ENCODE results near the gene CRYGB.
"Not testable (repeated sequence)": the region's sequence is repeated elsewhere in the genome, so short reads cannot be mapped to it uniquely, and the experiment has no call there.

The CRYGB gene

GRCh38 chr2:208127090-208127489 is 18.9 kb downstream of the CRYGB start:
- POLR2A ChIA-PET, result no interaction called here
- DNase-seq (ENCODE audit: low read depth, low spot score), result no peak
- TF ChIP-seq CTCF (IDR thresholded peaks at IDR 0.05; ENCODE audit: insufficient read depth, low read length, missing control alignments), result no peak
- CTCF ChIA-PET, result no interaction called here
- no peak overlapping the region for H3K4me3 ChIP-seq (ENCODE audit: low read depth, low read length)

GRCh38 chr2:208125251-208125650 is 20.7 kb downstream of the CRYGB start:
- CTCF ChIA-PET, result interaction anchor here (1.0 to 1.8 kb wide), 2 partner anchors 17 to 85 kb away, joined by 3 to 4 read pairs; no protein-coding TSS in a partner anchor
- DNase-seq (ENCODE audit: low read depth, low spot score), result no peak
- no peak overlapping the region for H3K4me3 ChIP-seq (ENCODE audit: low read depth, low read length)
- POLR2A ChIA-PET, result no interaction called here
- TF ChIP-seq CTCF (IDR thresholded peaks at IDR 0.05; ENCODE audit: insufficient read depth, low read length, missing control alignments), result no peak

- DNase-seq (ENCODE audit: low read depth, low spot score); CTCF ChIA-PET; H3K4me3 ChIP-seq (ENCODE audit: low read depth, low read length): not testable (repeated sequence)
Measured at GRCh38 chr2:208124013-208124715, 21.8 kb downstream of the CRYGB start, which contains the start of gene CRYGD. CRYGD (minus strand) TSS chr2:208124524; CDS start chr2:208124473, 51 bp downstream.

GRCh38 chr2:208122248-208122647 is 23.7 kb downstream of the CRYGB start:
- ChIA-PET POLR2A (no interaction called here), CTCF (interaction anchor here (1.3 kb wide), 1 partner anchor 20 kb away, joined by 3 read pairs; no protein-coding TSS in a partner anchor)
- H3K4me3 ChIP-seq (ENCODE audit: low read depth, low read length), result no peak overlapping the region

More at GRCh38 chr2:208124013-208124715, 21.8 kb downstream of the CRYGB start, which contains the start of gene CRYGD:
- POLR2A ChIA-PET, result not testable (repeated sequence)

GRCh38 chr2:208118918-208119317 is 27.0 kb downstream of the CRYGB start:
- H3K4me3 ChIP-seq (ENCODE audit: low read depth, low read length), result no peak overlapping the region
- ChIA-PET POLR2A (no interaction called here), CTCF (interaction anchor here (0.9 kb wide), 1 partner anchor 56 kb away, joined by 3 read pairs; no protein-coding TSS in a partner anchor)
- DNase-seq (ENCODE audit: low read depth, low spot score), result no peak
- no peak for TF ChIP-seq CTCF (IDR thresholded peaks at IDR 0.05; ENCODE audit: insufficient read depth, low read length, missing control alignments)

More at GRCh38 chr2:208122248-208122647, 23.7 kb downstream of the CRYGB start:
- no peak for TF ChIP-seq CTCF (IDR thresholded peaks at IDR 0.05; ENCODE audit: insufficient read depth, low read length, missing control alignments)
- DNase-seq (ENCODE audit: low read depth, low spot score), result no peak

- DNase-seq (ENCODE audit: low read depth, low spot score); H3K4me3 ChIP-seq (ENCODE audit: low read depth, low read length); CTCF ChIA-PET; POLR2A ChIA-PET: not testable (repeated sequence)
Measured at GRCh38 chr2:208117390-208117789, 28.6 kb downstream of the CRYGB start.

- ChIA-PET CTCF (no interaction called here), POLR2A (no interaction called here)
- no peak overlapping the region for H3K4me3 ChIP-seq (ENCODE audit: low read depth, low read length)
- no peak for TF ChIP-seq CTCF (IDR thresholded peaks at IDR 0.05; ENCODE audit: insufficient read depth, low read length, missing control alignments)
- no peak for DNase-seq (ENCODE audit: low read depth, low spot score)
Measured at GRCh38 chr2:208112969-208113368, 33.0 kb downstream of the CRYGB start.

- H3K4me3 ChIP-seq (ENCODE audit: low read depth, low read length); CTCF ChIA-PET; DNase-seq (ENCODE audit: low read depth, low spot score); POLR2A ChIA-PET: not testable (repeated sequence)
Measured at GRCh38 chr2:208112273-208112745, 33.6 kb downstream of the CRYGB start.
